GM12878 (cell line): ENCODE data around the gene AGTRAP. TPM values are rescaled to one million over a fixed set of nuclear protein-coding genes. Genes with fewer than 3 reads are reported as not detected.

Source experiments
- ATAC-seq: fragments of 200-7000 bp; cut with Tn5 transposase; 3 replicates; pipeline ENCODE4 v1.9.1; 2020; ENCODE audit warnings: mild to moderate bottlenecking, moderate library complexity
- BruUV-seq: library from RNA; stranded (reverse); fragments of 400-500 nt; replicated peaks from 2 replicates; lab custom pipeline; 2021; lab: Mats Ljungman, UMichigan
- CTCF ChIA-PET: fragments of 300-600 bp; sonication (Branson Sonifier 250); formaldehyde crosslinking; extraction: SDS; loops from one replicate; lab custom pipeline; 2021; ENCODE audit warnings: inconsistent platforms; lab: Yijun Ruan, JAX
- POLR2A ChIA-PET: fragments of 350-600 bp; formaldehyde crosslinking; extraction: SDS; loops from one replicate; lab custom pipeline; 2021; ENCODE audit warnings: inconsistent platforms; lab: Charles Lee
- RAD21 ChIA-PET: fragments of 300-600 bp; sonication (Branson Sonifier 250); formaldehyde crosslinking; loops from one replicate; lab custom pipeline; 2023; ENCODE audit warnings: antibody characterized with exemption; ENCODE audit not compliant: unreplicated experiment; lab: Charles Lee
- SMC1A ChIA-PET: fragments of 300-600 bp; sonication (Branson Sonifier 250); formaldehyde crosslinking; loops from one replicate; lab custom pipeline; 2023; ENCODE audit not compliant: unreplicated experiment, uncharacterized antibody; lab: Charles Lee
- DNase-seq: peaks from one replicate; pipeline ENCODE4 v3.0.0-alpha.2; 2011; ENCODE audit warnings: low read depth, low spot score
- FAIRE-seq: peaks from 3 replicates; lab custom pipeline; 2011; peaks lifted over from hg19 to GRCh38; lab: Jason Lieb, UNC
- H2AFZ ChIP-seq: 2 replicates; pipeline ENCODE4 v1.6.0; 2011; ENCODE audit warnings: low read depth, low read length, control low read depth; ENCODE audit not compliant: control insufficient read depth
- H3K27ac ChIP-seq: 2 replicates; pipeline ENCODE4 v1.5.1; 2011; ENCODE audit warnings: control low read depth; ENCODE audit not compliant: control insufficient read depth, insufficient read depth
- H3K27me3 ChIP-seq, 2 experiments: replicated peaks in 1 of 2; 2 replicates each; pipeline versions ENCODE4 v1.6.0 to v1.6.1; 2011; ENCODE audit warnings: low read length in 1 of 2; ENCODE audit not compliant: control insufficient read depth in 2 of 2, insufficient read depth in 2 of 2
- H3K36me3 ChIP-seq, 2 experiments: 2 replicates each; pipeline ENCODE4 v1.5.1; 2011; ENCODE audit warnings: low read length in 1 of 2; ENCODE audit not compliant: control insufficient read depth in 2 of 2, insufficient read depth in 2 of 2
- H3K4me1 ChIP-seq: 2 replicates; pipeline ENCODE4 v1.6.1; 2011; ENCODE audit warnings: mild to moderate bottlenecking, low read length, moderate library complexity, mixed read lengths; ENCODE audit not compliant: control insufficient read depth, insufficient read depth
- H3K4me2 ChIP-seq: 2 replicates; pipeline ENCODE4 v1.6.0; 2011; ENCODE audit warnings: control low read depth; ENCODE audit not compliant: control insufficient read depth, insufficient read depth
- H3K4me3 ChIP-seq: fragments of 200-600 bp; sonication (generic); 2 replicates; pipeline ENCODE4 v1.5.1; 2016
- H3K79me2 ChIP-seq: 2 replicates; pipeline ENCODE4 v1.6.0; 2011; ENCODE audit warnings: low read length; ENCODE audit not compliant: control insufficient read depth, insufficient read depth
- H3K9ac ChIP-seq: 2 replicates; pipeline ENCODE4 v1.8.0; 2011; ENCODE audit warnings: low read length, control low read depth, mixed read lengths; ENCODE audit not compliant: control insufficient read depth, insufficient read depth
- H3K9me3 ChIP-seq: replicated peaks from 3 replicates; pipeline ENCODE4 v1.5.1; 2011; ENCODE audit warnings: mild to moderate bottlenecking, low read length; ENCODE audit not compliant: control insufficient read depth, insufficient read depth
- H4K20me1 ChIP-seq: 2 replicates; pipeline ENCODE4 v1.6.0; 2011; ENCODE audit not compliant: control insufficient read depth, insufficient read depth
- BRCA1 ChIP-seq: IDR thresholded peaks from 2 replicates; pipeline ENCODE4 v1.6.1; 2011; ENCODE audit warnings: low read depth, low read length, improper control_type of control experiment
- EZH2 ChIP-seq: IDR thresholded peaks from 2 replicates; pipeline ENCODE4 v1.6.1; 2012; ENCODE audit warnings: low read depth, mild to moderate bottlenecking, control low read depth, inconsistent platforms, low read length, borderline replicate concordance; ENCODE audit not compliant: control insufficient read depth
- HDAC2 ChIP-seq: fragments of 200-600 bp; sonication (generic); IDR thresholded peaks from 2 replicates; pipeline ENCODE4 v1.6.1; 2017
- MAX ChIP-seq: IDR thresholded peaks from 2 replicates; pipeline ENCODE4 v1.6.1; 2012; ENCODE audit warnings: low read depth, low read length, improper control_type of control experiment
- POLR2AphosphoS5 ChIP-seq: IDR thresholded peaks from 2 replicates; pipeline ENCODE4 v1.6.1; 2011; ENCODE audit warnings: mild to moderate bottlenecking, low read length, inconsistent platforms
- SPI1 ChIP-seq: IDR thresholded peaks from 2 replicates; pipeline ENCODE4 v1.6.1; 2011; ENCODE audit warnings: low read depth, mild to moderate bottlenecking, low read length, moderate library complexity, borderline replicate concordance; ENCODE audit not compliant: insufficient read depth
- ZNF207 ChIP-seq: fragments of 450-650 bp; IDR thresholded peaks from 2 replicates; pipeline ENCODE4 v1.6.1; 2014; ENCODE audit warnings: antibody characterized with exemption, mild to moderate bottlenecking, borderline replicate concordance
- ZNF217 ChIP-seq: fragments of 450-650 bp; IDR thresholded peaks from 2 replicates; pipeline ENCODE4 v1.6.1; 2017; ENCODE audit warnings: antibody characterized with exemption, mild to moderate bottlenecking
- ZNF274 ChIP-seq: IDR thresholded peaks from one replicate; pipeline ENCODE4 v1.8.0; 2011; ENCODE audit not compliant: insufficient read length, insufficient read depth
- whole genome bisulfite sequencing: methylation state at CpG from one replicate; pipeline ENCODE4 v1.1.6; 2016; ENCODE audit warnings: low lambda C conversion rate; ENCODE audit not compliant: insufficient replicate concordance, insufficient coverage; ENCODE audit errors: missing lambda C conversion rate; 5-methylcytosine and 5-hydroxymethylcytosine counted together
- in situ Hi-C: fragments of 300-500 bp; cut with MboI; formaldehyde crosslinking; loops from 9 replicates; pipeline ENCODE4 v1.14.3; 2018; ENCODE audit warnings: mixed read lengths
- intact Hi-C: fragments of 100-400 bp; cut with micrococcal nuclease; formaldehyde crosslinking; loops from one replicate; pipeline ENCODE4 v1.14.2; 2022; ENCODE audit not compliant: unreplicated experiment
- polyA plus RNA-seq, 11 experiments: library from polyadenylated mRNA; depleted of rRNA in 4 of 11; unstranded in 6 of 11; stranded (reverse) in 5 of 11; fragments of >200 nt; fragmentation: Nextera tagmentation in 4 of 11; fragmentation: Illumina TruSeq in 1 of 11; extraction: Ambion mirVana in 4 of 11; extraction: Trizol in 1 of 11; gene quantifications; 1 replicate in 1 of 11; 2 replicates in 10 of 11; pipeline versions ENCODE4 v1.2.1 to v1.2.3, GENCODE V29; 2011 to 2016; ENCODE audit warnings: inconsistent platforms in 2 of 11, missing spikeins in 2 of 11, low read depth in 1 of 11
- total RNA-seq, 4 experiments: library from RNA; depleted of rRNA in 3 of 4; stranded (reverse); fragments of >200 nt in 3 of 4; fragmentation: Illumina TruSeq in 1 of 4; extraction: Trizol in 1 of 4; gene quantifications; 2 replicates each; pipeline versions ENCODE4 v1.2.1 to v1.2.3, GENCODE V29; 2013 to 2021

The AGTRAP gene
- total and polyA plus RNA-seq, 10 of the 15 experiments (the other 5 are each of a cell fraction or from before 2014, with no cell fraction given) = 3.0 to 17.4 (median 10.2) TPM

GRCh38 chr1:11738096-11738495 is 2.2 kb downstream of the AGTRAP start:
- DNase-seq = no peak
- Histone ChIP-seq H3K4me3 (no peak overlapping the region), H2AFZ (no peak overlapping the region), H3K36me3 (no peaks in the 10 kb centered on the region), H3K9me3 (no peaks in the 10 kb centered on the region), H4K20me1 (no peaks in the 10 kb centered on the region), H3K4me1 (peaks cover 15% of the 10 kb centered on the region)
- ChIA-PET POLR2A (interaction anchor here (1.1 kb wide), 1 partner anchor 281 kb away, joined by 3 read pairs; the partner anchor contains the start of gene MIIP), RAD21 (interaction anchor here (0.7 to 1.1 kb wide), 2 partner anchors 13 to 65 kb away, joined by 3 to 4 read pairs; no protein-coding TSS in a partner anchor), CTCF (interaction anchor here (1.5 to 1.7 kb wide), 3 partner anchors 11 to 100 kb away, joined by 4 to 6 read pairs (median 5); no protein-coding TSS in a partner anchor)
- 70% methylated on average over 2 of the region's 2 CpGs for WGBS
- TF ChIP-seq ZNF274 = no peak
- TF ChIP-seq, all 136 proteins: peak for 0
- ATAC-seq (no peak), FAIRE-seq (no peak)
- SMC1A ChIA-PET = interaction anchor here (1.0 to 1.4 kb wide), 2 partner anchors 16 to 60 kb away, joined by 3 to 8 read pairs; no protein-coding TSS in a partner anchor
- H3K4me2 ChIP-seq = no peak overlapping the region
- no peak overlapping the region for H3K27ac ChIP-seq
- no peaks in the 10 kb centered on the region for H3K27me3 ChIP-seq
- no peak overlapping the region for H3K9ac ChIP-seq
- in situ Hi-C loops (no loop called here), intact Hi-C loops (no loop called here)
- no TSS peak for BruUV-seq
- no peaks in the 10 kb centered on the region for H3K79me2 ChIP-seq

- Histone ChIP-seq H3K4me2 (no peak overlapping the region), H3K79me2 (no peaks in the 10 kb centered on the region), H3K9me3 (no peaks in the 10 kb centered on the region), H2AFZ (no peak overlapping the region), H3K4me3 (no peak overlapping the region), H3K4me1 (peaks cover 15% of the 10 kb centered on the region), H3K36me3 (no peaks in the 10 kb centered on the region), H3K9ac (no peak overlapping the region), H3K27ac (no peak overlapping the region), H3K27me3 (no peaks in the 10 kb centered on the region), H4K20me1 (no peaks in the 10 kb centered on the region)
- DNase-seq = no peak
- ChIA-PET SMC1A (no interaction called here), CTCF (interaction anchor here (1.5 kb wide), 1 partner anchor 93 kb away, joined by 4 read pairs; no protein-coding TSS in a partner anchor), POLR2A (no interaction called here), RAD21 (no interaction called here)
- intact Hi-C loops = no loop called here
- in situ Hi-C loops = no loop called here
- no TSS peak for BruUV-seq
- no peak for TF ChIP-seq ZNF207
- TF ChIP-seq EZH2 = no peak
- TF ChIP-seq BRCA1 = no peak
- TF ChIP-seq MAX = no peak
- no peak for TF ChIP-seq ZNF217
- peak; percentile 40; the same call in 1 of the 2 replicates for TF ChIP-seq SPI1
- TF ChIP-seq POLR2AphosphoS5 = no peak
- no peak for TF ChIP-seq HDAC2
- 75% methylated on average over 6 of the region's 6 CpGs for WGBS
- no peak for ATAC-seq
- no peak for FAIRE-seq
These were observed 2.8 kb downstream of the AGTRAP start for GRCh38 chr1:11738783-11739182.
